Measurements from ENCODE around the gene SLC25A5. TPM values are rescaled to one million over a fixed set of nuclear protein-coding genes. Genes with fewer than 3 reads are reported as not detected.

Gene SLC25A5
- total RNA-seq, 1 donor, result 130 TPM

DNA sequence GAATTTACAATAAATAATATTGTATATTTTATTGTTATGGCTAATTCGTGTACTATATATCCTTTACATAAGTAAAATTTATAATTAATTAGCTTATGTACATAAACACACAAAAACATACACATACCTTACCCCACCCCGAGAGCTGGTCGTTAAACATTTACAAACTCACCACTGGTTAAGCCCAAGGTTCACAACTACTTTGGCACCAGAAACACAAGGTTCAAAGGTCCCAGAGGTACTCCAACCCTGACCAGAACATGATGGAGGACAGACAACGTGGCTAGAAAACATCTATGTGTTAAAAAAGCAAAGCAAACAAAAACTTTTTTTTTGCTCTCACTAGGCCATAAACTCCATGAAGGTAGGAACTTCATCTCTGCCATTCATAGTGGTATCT is 37.7 kb downstream of the SLC25A5 start:
- no peak for TF ChIP-seq CTCF (IDR thresholded peaks at IDR 0.05; ENCODE audit: insufficient read depth, low read depth, low read length)
- no peak for DNase-seq (ENCODE audit: low read depth)
- H3K4me3 ChIP-seq (ENCODE audit: low read depth, low read length), result no peak overlapping the region

DNA sequence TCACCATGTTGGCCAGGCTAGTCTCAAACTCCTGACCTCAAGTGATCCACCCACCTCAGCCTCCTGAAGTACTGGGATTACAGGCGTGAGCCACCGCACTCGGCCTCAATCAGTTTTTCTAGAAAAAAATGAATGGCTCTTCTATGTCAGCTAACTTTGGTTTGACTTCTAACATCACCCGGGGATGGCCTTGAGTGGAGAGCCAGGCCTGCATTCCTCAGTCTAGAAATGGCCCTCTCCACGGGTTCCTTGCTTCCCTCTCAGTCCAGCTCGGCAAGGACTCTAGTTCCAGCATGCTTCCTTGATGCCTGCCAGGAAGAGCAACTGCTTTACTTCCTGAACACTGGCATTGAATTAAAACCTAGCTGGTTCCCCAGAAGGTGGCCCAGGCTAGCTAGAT is 39.0 kb downstream of the SLC25A5 start:
- TF ChIP-seq CTCF (IDR thresholded peaks at IDR 0.05; ENCODE audit: insufficient read depth, low read depth, low read length), result no peak
- DNase-seq (ENCODE audit: low read depth), result no peak
- H3K4me3 ChIP-seq (ENCODE audit: low read depth, low read length), result no peak overlapping the region

- no peak overlapping the region for H3K4me3 ChIP-seq (ENCODE audit: low read depth, low read length)
- TF ChIP-seq CTCF (IDR thresholded peaks at IDR 0.05; ENCODE audit: insufficient read depth, low read depth, low read length), result peak; percentile 74
- DNase-seq (ENCODE audit: low read depth), result peak; percentile 67
Measured at GRCh38 chrX:119512146-119512800, 44.0 kb downstream of the SLC25A5 start.

DNA sequence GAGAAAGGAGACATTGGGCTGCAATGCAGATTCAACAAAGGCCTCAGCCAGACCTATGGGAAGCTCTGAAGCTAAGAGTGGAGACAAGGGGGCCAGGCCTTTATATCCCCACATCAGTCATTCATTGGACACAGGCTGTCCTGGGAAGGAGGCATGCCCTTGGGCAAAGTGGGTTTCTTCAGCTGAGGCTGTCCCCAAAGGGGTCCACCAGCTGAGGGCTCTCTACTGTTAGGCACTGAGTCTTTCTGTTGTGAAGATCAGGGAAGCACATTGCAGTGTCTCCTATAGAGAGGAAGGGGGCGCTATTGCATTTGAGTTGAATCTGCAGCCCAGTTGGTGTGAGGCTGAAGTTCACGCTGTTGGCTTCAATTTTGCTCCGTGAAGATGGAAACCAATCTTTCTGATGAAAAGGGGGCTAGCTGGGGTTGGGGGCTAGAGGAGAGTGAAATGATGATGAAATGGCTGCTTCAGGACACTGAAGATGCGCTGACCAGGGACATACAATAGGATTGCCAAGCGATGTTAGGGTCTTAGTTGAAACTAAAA is 48.0 kb downstream of the SLC25A5 start:
- peak; percentile 73 for DNase-seq (ENCODE audit: low read depth)
- H3K4me3 ChIP-seq (ENCODE audit: low read depth, low read length), result no peak overlapping the region
- peak; percentile 77 for TF ChIP-seq CTCF (IDR thresholded peaks at IDR 0.05; ENCODE audit: insufficient read depth, low read depth, low read length)

- no peak for DNase-seq (ENCODE audit: low read depth)
- no peak overlapping the region for H3K4me3 ChIP-seq (ENCODE audit: low read depth, low read length)
- no peak for TF ChIP-seq CTCF (IDR thresholded peaks at IDR 0.05; ENCODE audit: insufficient read depth, low read depth, low read length)
Measured at GRCh38 chrX:119518371-119518770, 50.1 kb downstream of the SLC25A5 start.

Small RNA genes within 50 kb of the gene (small RNA-seq; reads per million reads assigned to genes)
- gene RNU1-67P, result 6.2 reads per million, percentile 85 among the genes with 10 or more reads in this experiment
- gene RNY3P16, result not detected

Other genes with a start within 250 kb of the SLC25A5 start
- 202 and 244 TPM in 2 replicates for gene PGRMC1, start 232.2 kb upstream of the SLC25A5 start, total RNA-seq
- 17.4 and 22.0 TPM in 2 replicates for gene SLC25A43, start 69.1 kb upstream of the SLC25A5 start, total RNA-seq
- 26.8 and 32.5 TPM in 2 replicates for gene STEEP1, start 97.0 kb downstream of the SLC25A5 start, total RNA-seq
- 35.1 and 41.9 TPM in 2 replicates for gene UBE2A, start 106.1 kb downstream of the SLC25A5 start, total RNA-seq
- 5.2 and 6.9 TPM in 2 replicates for gene NKRF, start 138.0 kb downstream of the SLC25A5 start, total RNA-seq
- gene SEPTIN6, start 224.7 kb downstream of the SLC25A5 start, total RNA-seq, result 17.1 and 17.7 TPM in 2 replicates